Retina (tissue), 1 donor: ENCODE data around the gene PSD2.
A peak's percentile ranks its signal among the peaks of the same experiment; 100 is the strongest.

Experiments used
- DNase-seq: peaks from one replicate; pipeline ENCODE4 v3.0.0-alpha.2; 2016

Gene PSD2

DNA sequence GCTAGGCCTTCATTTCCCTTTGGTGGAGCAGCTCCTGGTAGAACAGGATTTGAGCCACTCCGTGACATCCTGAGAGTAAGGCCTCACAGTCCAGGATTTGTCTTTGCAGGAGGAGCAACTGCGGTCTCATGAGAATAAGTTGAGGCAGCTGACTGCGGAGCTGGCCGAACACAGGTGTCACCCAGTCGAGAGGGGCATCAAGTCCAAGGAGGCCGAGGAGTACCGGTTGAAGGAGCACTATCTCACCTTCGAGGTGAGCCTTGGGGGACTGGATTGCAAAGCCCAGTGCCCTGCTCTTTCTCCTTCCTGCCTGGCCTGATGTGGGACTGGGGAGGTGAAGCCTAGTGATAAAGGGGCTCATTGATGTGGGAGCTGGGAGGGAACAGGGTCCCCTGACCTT is 44.3 kb downstream of the PSD2 start:
- DNase-seq = no peak

DNA sequence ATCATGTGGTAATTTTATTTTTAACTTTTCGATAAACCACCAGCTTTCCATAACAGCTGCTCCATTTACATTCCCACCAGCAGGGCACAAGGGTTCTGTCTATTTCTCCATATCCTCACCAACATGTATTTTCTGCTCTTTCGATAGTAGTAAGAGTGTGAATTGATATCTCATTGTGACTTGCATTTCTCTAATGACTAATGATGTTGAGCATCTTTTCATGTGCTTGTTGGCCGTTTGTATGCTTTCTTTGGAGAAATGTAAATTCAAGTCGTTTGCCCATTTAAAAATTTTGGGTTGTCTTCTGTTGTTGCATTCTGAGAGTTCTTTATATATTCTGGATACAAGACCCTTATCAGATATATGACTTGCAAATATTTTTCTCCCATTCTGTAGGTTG is 45.9 kb downstream of the PSD2 start:
- DNase-seq = no peak

DNA sequence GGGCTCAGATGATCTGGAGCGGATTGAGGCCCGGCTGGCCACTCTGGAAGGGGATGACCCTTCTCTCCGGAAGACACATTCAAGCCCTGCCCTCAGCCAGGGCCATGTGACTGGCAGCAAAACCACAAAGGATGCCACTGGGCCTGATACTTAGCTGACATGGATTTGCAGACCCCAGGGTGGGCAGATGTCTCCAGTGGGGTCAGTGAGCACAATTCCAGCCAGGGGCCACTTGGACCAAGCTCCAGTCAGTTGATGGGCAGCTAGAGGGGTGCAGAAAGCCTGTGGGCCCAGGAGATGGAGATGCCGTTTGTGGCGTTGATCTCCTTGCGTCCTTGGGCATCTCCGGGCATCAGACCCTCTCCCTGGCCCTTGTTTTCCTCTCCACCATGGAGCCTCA is 46.7 kb downstream of the PSD2 start:
- no peak for DNase-seq

GRCh38 chr5:139843991-139844390 is 48.4 kb downstream of the PSD2 start:
- no peak for DNase-seq

GRCh38 chr5:139844472-139845145 is 49.0 kb downstream of the PSD2 start:
- DNase-seq = peak; percentile 71

DNA sequence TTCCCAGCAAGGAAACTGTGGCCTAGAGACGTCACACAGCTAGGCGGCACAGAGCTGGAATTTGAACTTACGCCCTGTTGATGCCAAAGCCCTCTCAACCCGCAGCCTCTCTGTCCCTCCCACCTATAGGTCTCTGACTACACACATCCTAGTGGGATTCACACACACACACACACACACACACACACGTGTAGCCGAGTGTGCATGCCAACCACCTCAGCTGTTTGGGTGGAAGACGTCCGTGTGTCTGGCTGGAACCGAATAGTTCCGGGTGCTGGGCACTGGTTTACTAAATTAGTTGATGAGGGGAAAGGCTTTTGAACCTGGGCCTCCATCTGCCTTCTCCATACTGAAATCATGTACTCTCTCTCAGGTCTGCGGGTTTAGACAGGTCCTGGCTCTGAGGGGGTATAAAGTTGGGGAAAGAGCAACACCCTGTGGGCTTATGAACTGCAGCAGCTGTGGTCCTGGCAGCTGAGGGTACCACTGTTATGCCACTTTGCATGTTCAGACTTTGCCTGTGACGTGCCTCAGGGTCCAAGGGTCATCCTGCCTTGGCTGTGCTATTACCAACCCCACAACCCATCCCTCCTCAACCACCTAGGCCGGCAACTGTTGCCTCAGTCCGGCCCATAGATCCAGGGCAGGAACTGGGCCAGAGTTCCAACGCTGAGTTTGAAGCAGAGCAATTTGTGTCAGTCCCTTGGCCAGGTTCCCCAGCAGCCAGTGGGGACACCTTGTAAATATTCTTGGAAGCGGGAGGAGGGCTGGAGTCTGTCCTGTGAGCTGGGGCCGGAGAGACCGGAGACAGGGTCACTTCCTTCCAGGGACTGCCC is 50.5 kb downstream of the PSD2 start:
- DNase-seq = no peak

- no peak for DNase-seq
Measured at GRCh38 chr5:139847091-139847490, 51.5 kb downstream of the PSD2 start.

- peak; percentile 77 for DNase-seq
Measured at GRCh38 chr5:139847790-139848507, 52.3 kb downstream of the PSD2 start.

DNA sequence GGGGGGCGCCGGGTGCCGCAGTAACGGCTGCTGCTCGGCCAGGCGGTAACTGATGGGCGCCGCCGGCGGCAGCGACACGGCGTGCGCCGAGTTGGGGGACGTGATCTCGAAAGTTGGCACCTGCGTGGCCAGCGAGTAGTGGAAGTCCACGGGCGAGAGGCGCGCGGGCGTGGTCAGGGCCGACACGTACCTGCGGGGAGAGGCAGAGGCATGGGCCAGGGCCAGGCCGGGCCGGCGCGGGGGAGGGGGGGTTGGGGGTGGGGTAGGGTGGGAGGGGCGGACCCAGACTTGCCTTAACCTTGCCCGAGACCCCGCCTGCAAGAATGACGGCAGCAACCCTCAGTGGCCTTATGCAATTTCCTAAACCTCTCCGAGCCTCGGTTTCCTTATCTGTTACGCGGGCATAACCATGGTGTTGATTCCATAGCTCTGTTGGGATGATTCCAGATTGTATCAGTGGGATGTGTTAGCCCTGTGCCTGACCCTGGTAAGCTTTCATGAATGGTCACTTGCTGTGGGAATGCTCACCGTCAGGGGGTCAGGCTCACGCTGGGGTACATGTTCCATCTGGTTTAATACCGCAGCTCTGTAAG is 53.0 kb downstream of the PSD2 start:
- DNase-seq = no peak

GRCh38 chr5:139849501-139849900 is 53.9 kb downstream of the PSD2 start:
- DNase-seq = no peak

DNA sequence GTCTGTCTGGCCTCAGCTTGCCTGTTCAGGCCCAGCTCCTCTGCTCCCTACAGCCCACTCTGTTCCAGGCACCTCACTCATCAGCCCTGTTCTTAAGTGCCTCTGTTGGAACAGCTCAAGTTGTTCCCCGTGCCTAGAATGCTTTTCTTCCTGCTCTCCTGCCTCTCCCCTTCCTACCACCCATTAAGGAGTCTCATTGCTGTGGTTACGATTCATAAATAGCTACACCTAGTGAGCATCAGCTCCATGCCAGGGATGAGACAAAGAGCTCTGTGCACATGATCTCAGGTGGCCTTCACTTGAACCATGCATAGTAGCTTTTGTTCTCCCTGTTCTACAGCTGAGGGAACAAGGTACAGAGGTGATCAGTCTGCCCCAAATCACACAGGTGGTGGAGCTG is 54.3 kb downstream of the PSD2 start:
- no peak for DNase-seq

- DNase-seq = no peak
Measured at GRCh38 chr5:139850423-139851016, 54.9 kb downstream of the PSD2 start.

GRCh38 chr5:139851558-139851957 is 56.0 kb downstream of the PSD2 start:
- no peak for DNase-seq

DNA sequence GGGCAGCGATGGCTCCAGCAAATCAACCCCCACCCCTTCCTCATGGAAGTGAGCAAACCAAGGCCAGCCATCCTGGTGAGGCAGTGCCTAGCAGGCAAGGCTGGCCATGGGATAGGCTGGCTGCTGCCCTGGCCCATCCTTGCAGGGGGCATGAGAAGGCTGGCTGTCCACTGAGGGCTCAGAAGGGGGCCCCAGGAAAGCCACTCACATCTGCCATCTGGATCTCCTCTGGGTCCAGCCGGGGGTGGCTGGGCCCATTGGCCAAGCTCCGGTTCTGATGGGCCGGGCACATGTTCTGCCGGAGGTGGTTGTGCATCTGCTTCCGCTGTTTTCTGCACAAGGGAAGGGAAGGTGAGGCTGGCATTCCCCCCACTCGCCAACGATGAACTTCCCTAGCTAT is 57.1 kb downstream of the PSD2 start:
- DNase-seq = no peak

- DNase-seq = no peak
Measured at GRCh38 chr5:139854029-139854605, 58.5 kb downstream of the PSD2 start.

DNA sequence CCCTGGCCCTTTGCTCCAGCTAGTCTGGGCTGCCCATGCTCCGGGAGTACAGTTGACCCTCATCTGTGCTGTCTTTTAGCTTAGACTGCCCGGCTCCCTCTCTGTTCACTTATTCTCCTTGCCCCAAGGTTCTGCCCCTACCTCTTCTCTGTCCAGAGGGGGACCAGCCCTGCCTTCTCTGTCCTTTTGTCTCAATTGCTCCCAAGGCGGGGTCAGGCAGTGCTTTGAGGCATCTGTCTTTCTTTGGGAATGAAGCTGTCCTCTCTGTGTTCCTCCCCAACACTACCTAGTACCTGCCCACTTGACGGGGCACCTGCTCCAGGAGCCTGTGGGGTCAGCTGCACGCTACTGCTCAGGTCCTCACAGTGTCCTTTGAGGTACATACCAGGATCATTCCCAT is 59.3 kb downstream of the PSD2 start:
- no peak for DNase-seq

GRCh38 chr5:139855451-139855850 is 59.8 kb downstream of the PSD2 start:
- DNase-seq = no peak

GRCh38 chr5:139855946-139856540 is 60.4 kb downstream of the PSD2 start:
- no peak for DNase-seq

DNA sequence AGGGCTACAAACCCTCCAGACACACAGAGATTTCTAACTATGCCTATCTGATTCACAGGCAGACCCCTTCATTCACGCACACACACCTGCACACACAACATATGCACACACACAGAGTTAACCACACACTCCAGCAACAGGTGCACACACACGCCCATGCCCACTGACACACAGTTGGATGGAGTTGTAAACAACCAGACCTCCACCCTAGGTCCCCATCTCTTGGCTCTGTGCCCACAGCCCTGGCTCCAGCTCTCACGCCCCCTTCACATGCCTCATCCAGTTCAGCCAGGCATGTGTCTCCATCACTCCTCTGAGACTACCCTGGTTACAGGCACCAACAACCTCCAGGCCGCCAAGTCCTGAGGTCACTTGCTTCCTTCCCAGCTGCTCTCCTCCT is 61.1 kb downstream of the PSD2 start:
- no peak for DNase-seq

GRCh38 chr5:139859013-139859412 is 63.4 kb downstream of the PSD2 start:
- DNase-seq = no peak

GRCh38 chr5:139861021-139861888 is 65.6 kb downstream of the PSD2 start:
- no peak for DNase-seq
